ENCODE results near the gene MEGF11.

MEGF11 gene

DNA sequence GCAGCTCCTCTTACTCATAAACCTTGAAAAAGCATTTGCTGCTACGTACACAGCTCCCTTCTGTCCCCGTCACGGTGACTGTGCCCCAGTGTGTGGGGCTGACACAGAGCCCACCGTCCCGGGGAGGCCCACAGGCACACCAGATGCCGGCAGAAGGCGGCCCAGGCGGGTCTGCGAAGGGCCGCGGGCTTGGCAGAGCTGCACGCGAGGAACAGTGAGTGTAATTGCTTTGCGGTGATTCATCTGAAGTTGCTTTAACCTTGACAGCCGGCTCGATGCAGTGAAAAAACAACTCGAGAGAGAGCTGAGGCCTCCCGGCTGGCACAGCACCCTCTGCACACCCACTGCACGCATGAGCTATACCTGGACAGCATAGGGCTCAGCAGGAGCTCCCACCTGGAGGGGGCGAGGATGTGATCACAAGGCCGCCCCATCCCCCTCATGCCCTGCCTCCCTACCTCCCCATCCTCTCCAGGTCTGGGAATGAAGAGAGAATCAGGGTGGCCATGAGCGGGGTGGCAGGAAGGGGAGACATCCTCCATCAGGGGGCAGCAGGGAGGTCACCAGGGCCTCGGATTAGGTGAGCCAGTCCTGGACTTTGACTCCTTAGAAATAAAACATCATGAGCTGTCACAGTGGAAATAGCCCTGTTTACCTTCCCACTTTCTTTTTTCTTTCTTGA is 172.7 kb downstream of the MEGF11 start:
- no peak for DNase-seq

DNA sequence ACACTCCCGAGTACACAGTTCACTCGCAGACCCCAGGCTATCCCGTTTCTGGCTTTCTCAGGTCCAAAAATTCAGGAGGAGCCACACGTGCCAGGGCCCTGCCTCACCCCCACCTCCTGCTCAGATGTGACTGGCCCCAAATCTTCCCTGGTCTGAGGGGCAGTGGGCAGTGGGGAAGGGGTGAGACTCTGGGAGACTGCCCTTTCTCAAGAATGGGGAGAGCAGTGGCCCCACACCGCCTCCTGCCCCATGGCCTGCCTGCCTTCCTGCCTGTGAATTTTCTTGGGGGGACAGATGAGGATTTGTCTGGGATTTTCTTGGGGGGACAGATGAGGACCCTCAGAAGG is 174.6 kb downstream of the MEGF11 start:
- no peak for DNase-seq

DNA sequence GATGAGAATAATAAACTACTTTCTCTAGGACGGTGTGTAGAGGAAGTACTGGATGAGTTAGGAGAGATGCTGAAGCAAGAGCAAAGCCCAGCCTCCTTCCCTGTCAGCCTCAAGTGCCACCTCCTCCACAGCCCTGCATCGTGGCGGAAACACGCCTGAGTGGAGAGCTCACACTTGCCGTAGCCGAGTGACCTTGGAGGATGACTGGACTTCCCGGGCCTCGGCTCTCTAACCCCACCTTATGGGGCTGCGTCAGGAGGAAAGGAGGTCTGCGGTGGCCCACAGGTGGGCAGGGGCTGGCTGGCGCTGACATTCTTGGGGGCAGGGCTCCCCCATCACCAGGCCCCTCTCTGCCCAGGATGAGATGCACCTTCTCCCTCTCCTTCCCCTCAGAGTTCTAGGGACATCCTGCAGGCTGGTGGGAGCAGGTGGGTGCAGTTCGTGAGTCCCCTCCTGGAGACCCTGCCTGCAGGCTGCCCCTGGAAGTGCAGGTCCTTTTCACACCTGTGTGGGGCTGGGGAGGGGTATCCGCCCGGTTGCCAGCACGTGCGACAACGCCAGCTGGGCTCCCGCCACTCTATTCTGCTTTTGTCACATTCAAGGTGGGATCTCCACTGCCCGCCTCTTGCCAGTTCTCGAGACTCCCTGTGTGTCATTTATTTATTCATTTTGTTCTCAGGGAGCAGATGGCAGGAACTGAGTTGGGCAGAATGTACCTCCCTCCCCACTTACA is 175.2 kb downstream of the MEGF11 start:
- DNase-seq: no peak

DNA sequence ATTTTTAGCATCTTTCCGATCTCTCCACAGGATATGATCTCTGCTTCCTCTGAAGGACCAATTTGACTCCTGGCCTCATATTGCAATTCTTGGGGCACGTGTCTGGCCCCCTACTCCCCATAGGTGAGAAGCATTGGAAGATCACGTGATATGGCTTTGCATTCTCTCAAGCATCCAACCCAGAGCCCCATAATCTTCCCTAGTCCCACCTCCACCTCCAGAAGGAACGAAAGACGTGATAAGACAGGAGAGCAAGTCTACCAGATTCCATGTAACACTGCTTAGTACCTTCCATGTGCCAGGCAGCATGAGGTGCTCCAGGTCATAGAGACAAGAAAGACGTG is 176.3 kb downstream of the MEGF11 start:
- no peak for DNase-seq

DNA sequence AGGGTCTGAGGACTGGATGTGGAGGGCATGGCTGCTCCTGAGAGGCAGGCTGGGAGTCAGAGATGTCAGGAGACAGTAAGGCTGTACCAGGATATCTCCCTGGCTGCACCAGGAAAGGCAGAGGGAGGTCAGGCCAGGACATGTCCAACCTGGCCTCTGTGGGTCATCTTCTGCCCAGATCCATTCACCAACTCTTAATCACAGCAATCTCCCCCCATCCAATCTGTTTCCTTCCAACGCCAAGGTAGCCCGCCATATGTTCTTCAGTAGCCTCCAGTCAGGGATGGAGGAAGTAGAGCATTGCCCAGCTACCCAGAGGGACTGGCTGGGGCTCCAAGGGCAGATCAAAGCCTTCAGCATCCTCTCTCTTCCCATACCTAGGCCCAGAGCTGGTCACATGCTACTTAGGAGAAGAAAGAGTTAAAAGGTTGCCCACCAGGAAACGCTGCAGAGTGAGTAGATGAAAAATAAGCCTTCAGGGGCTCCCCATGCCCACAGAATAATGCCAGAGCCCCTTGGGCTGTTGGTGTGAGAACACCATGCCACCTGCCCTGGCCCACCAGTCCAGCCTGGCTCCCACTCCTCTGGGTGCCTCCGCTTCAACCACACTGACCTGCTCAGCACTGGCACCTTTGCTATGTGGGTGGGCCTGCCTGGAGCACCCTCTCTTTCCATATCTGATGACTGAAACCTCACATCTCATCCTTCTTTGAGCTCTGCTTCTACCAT is 176.8 kb downstream of the MEGF11 start:
- DNase-seq: no peak

DNA sequence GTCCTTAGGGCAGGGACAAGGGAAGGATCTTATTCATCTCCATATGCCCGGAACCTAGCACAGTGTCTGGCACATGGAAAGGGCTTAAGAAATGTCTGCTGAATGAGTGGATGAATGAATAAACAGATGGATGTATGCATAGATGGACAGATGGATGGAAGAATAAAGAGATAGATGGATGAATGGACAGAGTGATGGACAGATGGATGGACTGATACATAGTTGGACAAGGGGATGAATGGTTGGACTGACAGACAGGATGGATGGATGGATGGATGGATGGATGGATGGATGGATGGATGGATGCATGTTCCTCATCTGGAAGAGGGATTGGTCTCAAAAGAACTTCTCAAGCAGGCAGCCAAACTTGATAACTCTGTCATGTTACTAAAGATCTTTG is 177.6 kb downstream of the MEGF11 start:
- DNase-seq: no peak

DNA sequence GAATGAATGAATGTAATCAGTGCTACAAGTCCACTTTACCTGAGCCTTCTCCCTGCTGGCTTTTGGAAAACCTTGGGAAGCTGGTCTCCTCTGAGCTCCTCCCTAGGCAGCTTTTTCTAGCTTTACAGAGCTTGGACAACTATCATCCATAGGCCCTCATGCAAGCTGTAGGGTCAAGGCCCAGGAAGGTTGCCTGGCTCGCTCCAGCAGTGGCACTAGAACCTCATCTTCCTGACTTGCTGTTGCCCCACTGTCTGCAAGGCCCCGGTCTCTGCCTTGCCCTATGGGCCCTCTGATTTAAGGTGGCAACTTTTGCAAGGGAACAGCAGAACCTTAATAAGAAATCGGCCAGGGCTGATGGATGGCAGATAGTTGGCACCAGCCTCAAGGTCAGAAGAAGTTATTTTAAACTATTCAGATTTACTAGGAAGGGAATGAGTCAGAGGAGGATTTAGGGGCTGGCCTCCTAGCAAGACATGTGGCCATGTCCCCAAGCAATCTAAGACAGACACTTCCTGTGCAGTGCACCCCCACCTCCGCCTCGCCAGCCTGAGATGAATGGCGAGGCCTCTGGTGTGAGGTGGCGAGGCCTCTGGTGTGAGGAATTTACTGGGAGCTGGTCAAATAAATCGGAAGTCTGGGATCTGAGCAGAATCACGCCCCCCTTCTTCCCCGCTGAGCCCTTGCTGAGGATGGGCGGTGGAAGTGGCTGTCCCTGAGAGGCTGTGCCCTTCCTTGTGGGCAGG is 180.8 kb downstream of the MEGF11 start:
- no peak for DNase-seq

DNA sequence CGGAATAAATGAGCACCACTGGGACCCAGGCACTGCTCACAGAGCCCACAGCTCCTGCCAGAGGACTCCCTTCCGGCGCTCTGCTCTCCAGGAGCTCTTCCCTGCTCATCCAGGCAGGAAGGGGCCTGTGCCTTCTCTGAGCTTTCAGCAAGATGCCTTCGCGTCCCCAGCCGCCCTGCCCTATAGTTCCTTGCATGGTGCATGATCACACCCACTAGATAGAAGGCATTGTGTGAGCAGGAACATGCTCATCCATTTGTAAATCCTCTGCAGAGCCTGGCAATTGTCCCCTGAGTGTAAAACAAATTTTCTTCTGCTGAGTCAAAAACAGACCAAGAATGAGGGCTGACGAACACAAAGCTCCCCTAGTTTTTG is 181.6 kb downstream of the MEGF11 start:
- no peak for DNase-seq

DNA sequence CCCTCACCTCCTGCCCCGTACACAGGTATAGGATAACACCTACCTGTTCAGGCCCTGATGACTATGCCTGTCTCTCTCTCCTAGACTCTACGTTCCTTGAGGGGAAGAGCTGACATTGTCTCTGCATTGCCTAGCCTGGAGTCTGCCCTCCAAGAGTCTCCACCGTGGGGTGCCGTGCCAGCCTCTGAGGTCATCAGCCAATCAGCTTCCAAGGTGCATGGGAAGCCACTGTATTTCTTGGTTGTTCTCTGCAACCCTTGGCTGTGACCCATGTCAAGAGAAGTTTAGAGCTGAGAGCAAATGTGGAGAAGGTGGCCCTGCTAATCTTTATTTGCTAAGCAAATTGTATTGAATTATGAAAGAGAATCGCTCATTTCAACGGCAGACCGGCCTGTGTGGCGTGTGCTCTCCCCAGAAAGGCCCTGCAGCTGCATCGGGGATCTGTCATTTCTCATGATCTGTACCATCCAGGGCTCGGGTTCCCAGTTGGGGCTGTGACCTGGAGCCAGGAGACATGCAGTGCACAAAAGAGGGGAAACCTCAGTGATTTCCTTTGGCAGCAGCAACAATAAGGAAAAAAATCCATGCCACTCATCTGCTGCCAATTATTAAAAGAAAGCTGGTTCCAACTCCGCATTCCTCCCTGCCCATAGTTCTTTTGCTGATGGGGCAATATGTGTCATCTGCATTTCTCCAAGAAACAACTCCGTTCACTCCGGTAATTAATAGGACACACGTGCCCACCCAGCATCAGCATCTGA is 182.2 kb downstream of the MEGF11 start:
- no peak for DNase-seq

DNA sequence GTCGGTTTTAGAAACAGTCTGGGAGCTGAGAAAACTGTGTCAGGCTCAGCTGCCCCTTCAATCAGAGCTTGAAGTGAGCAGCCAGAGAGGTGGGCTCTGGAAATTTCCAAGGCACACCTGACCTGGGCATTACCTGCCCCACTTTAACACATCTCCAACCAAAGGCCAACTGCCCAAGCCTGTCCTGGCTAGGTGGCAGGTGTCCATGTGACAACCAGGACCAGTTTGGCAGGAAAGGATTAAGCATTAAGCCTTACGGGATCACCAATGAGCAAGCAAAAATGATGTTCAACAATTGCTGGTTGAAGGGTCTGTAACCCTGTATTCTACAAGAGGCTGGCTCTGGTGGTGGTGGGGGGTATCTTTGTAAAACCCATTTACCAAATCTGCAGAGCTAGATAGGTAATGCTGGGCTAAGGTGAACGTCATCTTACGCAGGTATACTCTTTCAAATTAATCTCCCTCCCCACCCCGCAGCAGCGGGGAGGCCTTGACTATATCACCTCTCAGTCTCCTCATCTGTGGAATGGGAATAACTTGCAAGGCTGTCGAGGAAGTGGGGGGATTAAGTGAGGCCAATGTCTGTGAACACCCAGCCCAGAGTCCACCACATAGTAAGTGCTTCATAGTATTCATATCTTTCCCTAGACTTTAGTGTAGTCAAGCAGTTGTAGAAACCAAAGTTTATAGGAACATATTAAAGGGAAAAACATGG is 183.2 kb downstream of the MEGF11 start:
- DNase-seq: no peak

DNA sequence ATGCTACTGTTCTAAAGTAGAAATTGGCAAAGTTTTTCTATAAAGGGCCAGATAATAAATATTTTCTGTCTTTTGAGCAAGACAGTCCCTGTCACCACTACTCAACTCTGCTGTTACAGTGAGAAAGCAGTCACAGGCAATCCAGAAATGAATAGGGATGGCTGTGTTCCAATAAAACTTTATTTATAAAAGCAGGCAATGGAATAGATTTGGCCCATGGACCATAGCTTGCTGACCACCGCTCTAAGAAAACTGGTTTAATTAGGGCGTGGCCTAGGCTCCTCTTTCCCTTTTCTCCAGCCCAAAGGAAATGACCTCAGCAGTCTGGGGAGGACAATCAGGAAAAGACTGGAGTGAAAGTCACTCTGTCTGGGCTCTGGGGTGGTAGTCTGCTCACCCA is 183.8 kb downstream of the MEGF11 start:
- DNase-seq: no peak

DNA sequence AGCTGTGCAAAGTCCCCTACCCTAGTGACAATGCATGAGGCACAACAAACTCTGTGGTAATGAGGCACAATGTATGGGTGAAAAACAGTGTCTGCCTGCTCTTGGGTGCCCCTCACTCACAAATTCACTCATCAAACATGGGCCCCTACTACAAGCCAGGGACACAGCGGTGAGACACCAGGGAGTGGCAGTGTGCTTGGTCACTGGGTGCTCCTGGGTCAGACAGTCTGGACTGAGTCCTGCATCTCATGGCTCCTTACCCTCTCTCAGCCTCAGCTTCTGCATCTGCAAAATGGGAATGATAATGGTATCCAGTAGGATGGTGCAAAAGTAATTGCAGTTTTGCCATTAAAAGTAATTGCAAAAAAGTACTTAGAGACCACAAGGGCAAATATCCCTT is 184.7 kb downstream of the MEGF11 start:
- DNase-seq: no peak

DNA sequence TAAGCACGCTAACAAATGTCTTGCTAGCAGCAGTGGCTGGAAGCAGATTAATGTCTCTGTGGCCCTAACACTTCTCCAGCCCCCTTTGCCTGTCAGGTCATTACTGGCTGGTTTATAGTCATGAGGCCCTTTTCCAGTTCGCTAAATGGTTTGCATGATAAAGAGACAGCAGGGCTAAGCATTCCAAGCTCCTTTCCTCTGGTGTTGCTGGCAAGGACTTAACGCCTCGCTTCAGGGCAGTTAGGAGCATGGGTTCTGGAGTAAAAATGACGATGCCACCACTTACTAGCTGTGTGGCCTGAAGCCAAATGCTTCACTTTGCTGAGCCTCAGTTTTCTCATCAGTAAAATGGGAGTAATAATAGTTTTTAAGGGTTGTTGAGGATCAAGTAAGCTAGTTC is 185.9 kb downstream of the MEGF11 start:
- no peak for DNase-seq

DNA sequence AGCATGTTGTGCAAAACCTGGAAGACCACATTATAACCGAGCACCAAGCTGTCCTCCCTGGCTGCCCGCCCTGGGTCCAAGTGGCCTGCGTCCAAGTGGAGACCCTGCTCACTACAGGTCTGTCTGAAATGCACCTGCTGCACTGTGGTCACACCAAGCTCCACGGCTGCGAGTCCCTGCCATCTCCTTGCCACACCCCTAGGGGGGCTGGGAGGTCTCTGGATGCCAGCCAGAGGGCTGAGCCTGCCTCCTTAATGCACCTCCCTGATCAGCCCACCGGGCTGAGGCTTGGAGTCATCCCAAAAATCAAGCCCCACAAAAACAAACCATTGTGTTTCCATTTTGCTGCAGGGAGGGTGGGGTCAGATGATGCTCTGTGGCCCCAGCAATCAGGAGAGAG is 187.1 kb downstream of the MEGF11 start:
- no peak for DNase-seq

DNA sequence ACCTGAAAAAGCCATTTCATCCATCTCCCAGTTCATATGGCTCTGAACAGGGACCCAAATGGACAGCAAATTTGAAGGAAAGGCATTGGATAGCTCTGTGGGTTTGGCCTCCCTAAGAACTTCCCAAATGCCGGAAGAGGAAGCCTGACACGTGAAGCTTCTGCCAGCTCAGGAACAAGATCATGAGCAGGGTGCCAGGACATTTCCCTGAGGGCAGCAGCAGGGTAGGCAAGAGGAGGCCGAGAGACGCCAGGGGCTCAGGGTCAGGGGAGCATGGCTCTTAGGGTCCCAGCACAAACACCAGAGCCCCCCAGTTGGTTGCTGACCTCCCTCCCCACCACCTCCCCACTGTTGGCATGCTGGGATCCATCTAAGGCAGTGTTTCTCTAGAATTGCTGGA is 187.5 kb downstream of the MEGF11 start:
- no peak for DNase-seq

DNA sequence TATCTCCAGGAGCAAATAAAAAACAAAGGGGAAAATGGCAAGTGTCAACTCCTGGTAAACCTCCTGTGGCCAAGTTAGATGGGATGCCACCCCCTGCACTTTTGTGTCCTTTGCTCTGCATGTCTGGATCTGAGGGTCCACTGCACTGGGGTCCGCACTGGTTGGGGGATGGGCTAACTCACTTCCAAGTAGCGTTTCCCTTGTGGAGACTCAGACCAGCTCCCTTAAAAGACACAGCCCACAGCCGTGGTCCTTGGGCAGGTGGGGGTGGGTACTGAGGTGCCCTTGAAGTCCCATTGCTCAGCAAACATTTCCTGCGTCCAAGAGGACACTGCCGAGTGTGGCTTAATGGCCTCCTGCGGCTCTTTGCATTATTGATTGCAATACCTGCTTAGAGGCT is 188.2 kb downstream of the MEGF11 start:
- DNase-seq: no peak

DNA sequence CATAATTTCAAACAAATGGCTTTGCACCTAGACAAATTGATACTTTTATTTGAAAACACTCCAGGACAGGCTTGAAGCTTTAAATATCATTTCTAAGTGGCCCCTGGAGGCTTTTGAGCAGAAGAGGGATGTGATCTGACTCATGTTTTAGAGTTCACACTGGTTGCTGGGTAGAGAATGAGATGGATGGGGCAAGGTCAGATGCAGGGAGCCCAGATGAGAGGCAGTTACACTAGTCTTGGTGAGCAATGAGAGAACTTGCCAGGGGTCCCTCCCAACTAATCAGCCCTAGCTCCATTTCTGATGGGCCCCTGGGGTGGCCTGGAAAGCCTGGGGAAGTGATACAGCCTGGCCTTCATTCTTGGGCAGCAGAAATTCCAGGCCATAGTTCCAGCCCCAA is 190.4 kb downstream of the MEGF11 start:
- DNase-seq: no peak

DNA sequence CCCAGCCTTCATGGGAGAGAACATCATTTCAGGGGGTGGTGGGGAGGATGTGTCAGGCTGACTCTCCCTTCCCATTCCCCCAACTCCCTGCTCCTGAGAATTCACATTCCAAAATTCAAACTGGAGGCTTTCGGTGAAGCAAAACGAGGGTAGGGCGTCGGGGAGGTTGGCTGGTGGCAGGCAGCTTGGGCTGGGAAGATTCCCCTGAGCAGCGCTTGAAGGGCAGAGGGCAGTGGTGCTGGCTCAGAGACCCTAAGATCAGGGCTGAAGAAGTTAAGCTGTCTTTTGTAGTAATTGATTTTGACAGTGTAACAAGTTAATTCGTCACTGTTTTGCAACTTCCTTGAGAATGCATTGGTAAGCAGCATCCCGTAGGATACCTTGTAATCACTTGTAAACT is 196.5 kb downstream of the MEGF11 start:
- no peak for DNase-seq

DNA sequence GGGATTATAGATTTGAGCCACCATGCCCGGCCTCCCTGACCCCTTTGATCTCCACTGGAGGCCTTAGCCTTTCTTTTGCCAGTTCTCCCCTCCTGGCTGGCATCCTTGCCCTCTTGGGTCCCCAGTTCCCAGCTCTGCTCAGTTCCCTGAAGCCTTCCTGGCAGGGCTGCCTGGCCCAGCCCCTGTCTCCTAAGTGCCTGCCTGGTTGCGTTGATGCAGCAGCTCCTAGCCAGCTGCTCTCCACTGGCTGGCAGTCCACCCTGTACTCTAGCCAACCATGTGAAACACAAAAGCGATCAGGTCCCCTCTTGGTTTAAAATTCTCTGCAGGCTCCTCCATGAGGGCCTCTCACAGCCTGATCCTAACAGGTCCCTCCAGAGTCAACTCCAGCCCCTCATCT is 199.6 kb downstream of the MEGF11 start:
- no peak for DNase-seq

DNA sequence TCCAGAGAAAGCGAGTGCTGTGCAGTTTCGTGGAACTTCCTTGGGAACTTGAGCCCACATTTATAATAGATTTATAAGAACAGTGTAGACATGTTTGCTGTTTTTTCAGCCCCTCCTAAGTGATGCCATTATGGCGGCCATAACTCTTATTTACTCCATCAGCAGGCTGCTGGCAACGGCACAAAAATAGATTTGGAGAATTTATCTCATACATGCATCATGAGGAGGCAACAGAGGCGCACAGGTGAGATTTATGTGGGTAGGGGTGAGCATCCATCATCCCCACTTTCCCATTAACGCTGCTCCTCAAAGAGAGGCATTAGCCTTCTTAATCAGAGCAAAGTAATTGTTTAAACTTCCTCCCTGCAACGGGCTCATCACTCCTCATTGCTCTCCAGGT is 201.7 kb downstream of the MEGF11 start:
- no peak for DNase-seq

DNA sequence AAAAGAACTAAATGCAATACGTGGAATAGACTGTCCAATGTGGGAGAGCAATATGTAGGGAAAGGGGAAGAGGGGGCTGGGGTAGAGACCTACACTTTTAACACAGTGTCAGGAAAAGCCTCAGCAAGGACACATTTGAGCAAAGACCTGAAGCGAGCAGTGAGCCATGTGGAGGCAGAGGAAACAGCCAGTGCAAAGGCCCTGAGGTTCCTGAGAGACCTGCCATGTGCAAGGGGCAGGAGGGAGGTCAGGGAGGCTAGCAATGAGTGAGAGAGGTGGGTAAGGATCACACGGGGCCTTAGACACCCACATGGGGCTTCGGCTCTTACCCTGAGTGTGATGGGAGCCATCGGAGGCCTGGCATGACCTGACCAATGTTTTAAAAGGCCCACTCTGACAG is 203.3 kb downstream of the MEGF11 start:
- no peak for DNase-seq

DNA sequence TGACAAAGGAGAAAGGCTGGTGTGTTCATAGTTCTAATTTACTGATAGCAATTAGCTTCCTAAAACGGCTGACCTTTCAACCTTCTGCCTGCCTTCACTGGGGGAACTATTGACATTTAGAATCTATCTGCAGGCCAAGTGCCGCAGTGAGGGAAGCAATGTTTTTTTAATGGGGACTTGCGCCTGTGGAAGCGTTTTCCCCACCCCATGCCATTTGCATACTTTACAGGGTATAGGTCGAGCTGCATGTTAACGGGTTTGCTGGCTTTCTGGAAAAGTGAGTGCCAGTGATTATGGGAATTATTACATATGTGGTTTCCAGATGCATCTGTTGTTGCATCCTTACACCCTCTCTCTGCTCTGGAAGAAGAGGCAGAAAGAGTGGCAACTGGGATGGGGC is 204.2 kb downstream of the MEGF11 start:
- no peak for DNase-seq
